ENCODE results near the gene CXorf51A.
"Not testable (repeated sequence)": the region's sequence is repeated elsewhere in the genome, so short reads cannot be mapped to it uniquely, and the experiment has no call there.

The CXorf51A gene

GRCh38 chrX:146814644-146815043, at the start of gene CXorf51A:
CXorf51A (minus strand) TSS chrX:146814744; CDS start chrX:146814723, 21 bp downstream.
- DNase-seq (ENCODE audit: low spot score): not testable (repeated sequence)

GRCh38 chrX:146863566-146863965, 49.0 kb upstream of the CXorf51A start:
- DNase-seq (ENCODE audit: low spot score): no peak

GRCh38 chrX:146854281-146854680, 39.7 kb upstream of the CXorf51A start:
- peak; percentile 77 for DNase-seq (ENCODE audit: low spot score)

- no peak for DNase-seq (ENCODE audit: low spot score)
Measured at GRCh38 chrX:146831994-146832393, 17.4 kb upstream of the CXorf51A start.

- not testable (repeated sequence) for DNase-seq (ENCODE audit: low spot score)
Measured at GRCh38 chrX:146809471-146809870, 5.1 kb downstream of the CXorf51A start, which contains the start of gene CXorf51B. CXorf51B (plus strand) TSS chrX:146809771; CDS start chrX:146809792, 21 bp downstream.

All from pons (tissue), 1 donor.